Parathyroid adenoma (tissue), 2 donors: ENCODE measurements around the gene PVALEF.

ENCODE experiments used
- H2AFZ ChIP-seq: fragments of 300-600 bp; sonication (generic); one replicate; pipeline ENCODE4 v1.7.0; 2017; ENCODE audit warnings: antibody characterized with exemption, mild to moderate bottlenecking
- H3K27ac ChIP-seq: fragments of 300-600 bp; sonication (generic); one replicate; pipeline ENCODE4 v1.7.0; 2017
- H3K27me3 ChIP-seq: fragments of 300-600 bp; sonication (generic); one replicate; pipeline ENCODE4 v1.7.0; 2017; ENCODE audit warnings: low read length; ENCODE audit not compliant: control insufficient read depth, insufficient read depth
- H3K36me3 ChIP-seq: fragments of 300-600 bp; sonication (generic); one replicate; pipeline ENCODE4 v1.7.0; 2017; ENCODE audit warnings: low read length; ENCODE audit not compliant: control insufficient read depth, insufficient read depth
- H3K4me1 ChIP-seq: fragments of 300-600 bp; sonication (generic); one replicate; pipeline ENCODE4 v1.7.0; 2017; ENCODE audit warnings: control low read depth
- H3K4me2 ChIP-seq: fragments of 300-600 bp; sonication (generic); one replicate; pipeline ENCODE4 v1.7.0; 2017; ENCODE audit warnings: low read length
- H3K4me3 ChIP-seq: fragments of 300-600 bp; sonication (generic); one replicate; pipeline ENCODE4 v1.7.0; 2017; ENCODE audit warnings: low read depth, low read length
- H3K79me2 ChIP-seq: fragments of 300-600 bp; sonication (generic); one replicate; pipeline ENCODE4 v1.7.0; 2017; ENCODE audit warnings: control low read depth
- H3K9ac ChIP-seq: fragments of 300-600 bp; sonication (generic); one replicate; pipeline ENCODE4 v1.7.0; 2017; ENCODE audit warnings: mild to moderate bottlenecking
- H3K9me3 ChIP-seq: fragments of 300-600 bp; sonication (generic); one replicate; pipeline ENCODE4 v1.7.0; 2017; ENCODE audit warnings: low read length; ENCODE audit not compliant: control insufficient read depth
- CTCF ChIP-seq: fragments of 300-600 bp; sonication (generic); IDR thresholded peaks from one replicate; pipeline ENCODE4 v1.7.0; 2017; ENCODE audit warnings: antibody characterized with exemption, mild to moderate bottlenecking
- donor health status: primary hyperparathyroidism.

Gene PVALEF

GRCh38 chr17:81165246-81166032 is at the start of gene PVALEF:
Gene PVALEF, plus strand, starts transcription at chr17:81165507. Its CDS starts 15,720 bp downstream, at chr17:81181227.
- H3K27me3 ChIP-seq = no peaks in the 10 kb centered on the region
- peak within 1 kb of the TSS; percentile 63 for H3K4me3 ChIP-seq
- H3K27ac ChIP-seq = peak within 1 kb of the TSS; percentile 85
- peak within 1 kb of the TSS; percentile 90 for H3K4me2 ChIP-seq
- H3K9ac ChIP-seq = peak within 1 kb of the TSS; percentile 87
- peaks cover 12% of the 10 kb centered on the region for H3K4me1 ChIP-seq
- peak within 1 kb of the TSS; percentile 89 for H2AFZ ChIP-seq
- TF ChIP-seq CTCF = no peak
- H3K9me3 ChIP-seq = no peaks in the 10 kb centered on the region
- no peaks in the 10 kb centered on the region for H3K36me3 ChIP-seq
- peaks cover 22% of the 10 kb centered on the region for H3K79me2 ChIP-seq

- Histone ChIP-seq H3K27me3 (no peaks in the 10 kb centered on the region), H3K9ac (no peak overlapping the region), H2AFZ (no peak overlapping the region), H3K36me3 (no peaks in the 10 kb centered on the region), H3K4me3 (no peak overlapping the region), H3K27ac (no peak overlapping the region), H3K9me3 (no peaks in the 10 kb centered on the region), H3K79me2 (no peaks in the 10 kb centered on the region), H3K4me1 (no peaks in the 10 kb centered on the region), H3K4me2 (no peak overlapping the region)
- TF ChIP-seq CTCF = no peak
Measured at GRCh38 chr17:81115749-81116464, 49.4 kb upstream of the PVALEF start.

- Histone ChIP-seq H3K36me3 (no peaks in the 10 kb centered on the region), H3K27me3 (no peaks in the 10 kb centered on the region), H3K9ac (no peak overlapping the region), H2AFZ (no peak overlapping the region), H3K79me2 (no peaks in the 10 kb centered on the region), H3K4me1 (no peaks in the 10 kb centered on the region), H3K9me3 (no peaks in the 10 kb centered on the region), H3K27ac (no peak overlapping the region), H3K4me2 (no peak overlapping the region), H3K4me3 (no peak overlapping the region)
- TF ChIP-seq CTCF = no peak
Measured at GRCh38 chr17:81116704-81117103, 48.6 kb upstream of the PVALEF start.

- no peak overlapping the region for H2AFZ ChIP-seq
- no peak for TF ChIP-seq CTCF
- no peaks in the 10 kb centered on the region for H3K36me3 ChIP-seq
- no peak overlapping the region for H3K9ac ChIP-seq
- H3K27ac ChIP-seq = no peak overlapping the region
- no peaks in the 10 kb centered on the region for H3K9me3 ChIP-seq
- H3K4me1 ChIP-seq = no peaks in the 10 kb centered on the region
- no peaks in the 10 kb centered on the region for H3K79me2 ChIP-seq
- no peaks in the 10 kb centered on the region for H3K27me3 ChIP-seq
- no peak overlapping the region for H3K4me3 ChIP-seq
- no peak overlapping the region for H3K4me2 ChIP-seq
Measured at GRCh38 chr17:81117672-81118198, 47.6 kb upstream of the PVALEF start.
